Stimulated activated CD4-positive, alpha-beta T cell treated with anti-CD3 and anti-CD28 coated beads, Interleukin-2, amount 100 ng/mL, for 48 hours (primary cell): ENCODE results near the gene IL22.

Experiments used
- DNase-seq, 2 donors: peaks; one replicate each; pipeline ENCODE4 v3.0.0-alpha.2; 2020

The IL22 gene, protein sequence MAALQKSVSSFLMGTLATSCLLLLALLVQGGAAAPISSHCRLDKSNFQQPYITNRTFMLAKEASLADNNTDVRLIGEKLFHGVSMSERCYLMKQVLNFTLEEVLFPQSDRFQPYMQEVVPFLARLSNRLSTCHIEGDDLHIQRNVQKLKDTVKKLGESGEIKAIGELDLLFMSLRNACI

DNA sequence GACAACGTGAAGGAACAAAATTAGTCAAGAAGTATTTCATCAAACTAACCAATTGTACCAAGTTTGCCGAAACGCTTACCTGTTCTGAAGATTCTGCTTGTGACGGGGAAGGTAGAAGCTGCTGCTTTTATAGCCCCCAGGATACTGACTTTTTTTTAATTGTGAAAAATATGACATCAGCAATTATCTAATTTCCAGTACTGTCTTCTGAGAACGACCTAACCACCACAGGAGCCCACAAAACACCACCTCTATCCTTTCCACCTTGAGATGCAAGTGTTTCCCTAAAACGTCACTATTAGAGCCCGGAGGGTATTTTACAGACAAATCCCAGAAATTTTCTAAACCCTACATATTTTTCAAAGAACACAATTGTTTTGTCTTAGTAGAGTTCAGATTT, at the start of gene IL22:
Gene IL22, minus strand, starts transcription at position 101 of the 400 bp plus-strand sequence. CDS start 156 bp downstream, outside the sequence.
- DNase-seq: no peak

DNA sequence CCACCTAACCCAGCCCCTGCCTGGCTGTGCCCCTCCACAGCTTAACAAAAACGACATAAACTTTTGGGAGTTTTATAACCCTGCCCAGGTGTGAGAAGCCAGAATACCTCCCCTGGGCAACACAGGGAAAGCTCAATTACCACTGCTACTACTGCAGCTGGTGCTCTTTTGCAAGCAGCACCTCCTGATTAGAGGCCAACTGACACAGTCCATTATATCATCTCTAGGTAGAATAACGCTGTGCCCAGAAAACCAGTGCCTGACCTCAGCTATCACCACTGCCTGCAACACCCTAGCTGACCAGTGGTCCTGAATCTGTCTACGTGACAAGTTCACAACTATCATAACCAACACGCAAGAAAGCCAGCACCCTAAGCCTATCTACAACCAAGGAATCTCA, 44.5 kb upstream of the IL22 start:
- DNase-seq: no peak

DNA sequence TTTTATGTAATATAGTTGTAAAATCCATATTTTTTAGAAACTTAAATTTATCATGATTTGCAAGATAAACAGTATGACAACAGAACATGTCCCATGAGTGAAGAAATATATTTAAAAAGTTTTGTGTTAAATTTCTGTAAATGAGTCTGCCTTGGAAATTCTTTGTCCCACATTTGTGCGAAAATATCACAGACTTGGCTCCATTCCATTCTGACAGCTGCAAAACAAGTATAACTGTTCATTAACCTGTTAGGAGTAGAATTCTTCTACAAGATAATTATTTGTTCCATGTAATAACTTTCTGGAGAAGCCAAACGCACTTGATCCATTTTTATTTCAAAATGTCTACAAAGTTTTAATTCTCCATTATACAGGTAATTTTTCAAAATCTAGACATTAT, 40.8 kb upstream of the IL22 start:
- no peak for DNase-seq

DNA sequence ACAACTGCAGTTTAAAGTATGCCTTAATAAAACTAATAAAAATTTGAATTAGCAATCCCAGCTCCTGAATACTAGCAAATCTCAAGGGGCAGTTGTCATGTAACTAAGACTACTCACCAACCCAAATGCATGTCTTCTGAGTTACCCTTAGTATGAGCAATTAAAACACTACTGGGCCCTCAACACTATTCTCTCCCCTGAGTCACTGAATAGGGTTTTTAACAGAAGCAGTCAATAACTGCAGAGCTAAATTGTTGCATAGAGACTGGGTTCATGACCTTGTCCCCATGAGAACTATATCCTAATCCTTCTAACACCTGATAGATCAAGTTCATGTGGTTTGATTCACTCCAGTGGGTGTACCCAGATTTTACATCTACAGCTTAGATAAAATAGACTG, 39.9 kb upstream of the IL22 start:
- DNase-seq: no peak

DNA sequence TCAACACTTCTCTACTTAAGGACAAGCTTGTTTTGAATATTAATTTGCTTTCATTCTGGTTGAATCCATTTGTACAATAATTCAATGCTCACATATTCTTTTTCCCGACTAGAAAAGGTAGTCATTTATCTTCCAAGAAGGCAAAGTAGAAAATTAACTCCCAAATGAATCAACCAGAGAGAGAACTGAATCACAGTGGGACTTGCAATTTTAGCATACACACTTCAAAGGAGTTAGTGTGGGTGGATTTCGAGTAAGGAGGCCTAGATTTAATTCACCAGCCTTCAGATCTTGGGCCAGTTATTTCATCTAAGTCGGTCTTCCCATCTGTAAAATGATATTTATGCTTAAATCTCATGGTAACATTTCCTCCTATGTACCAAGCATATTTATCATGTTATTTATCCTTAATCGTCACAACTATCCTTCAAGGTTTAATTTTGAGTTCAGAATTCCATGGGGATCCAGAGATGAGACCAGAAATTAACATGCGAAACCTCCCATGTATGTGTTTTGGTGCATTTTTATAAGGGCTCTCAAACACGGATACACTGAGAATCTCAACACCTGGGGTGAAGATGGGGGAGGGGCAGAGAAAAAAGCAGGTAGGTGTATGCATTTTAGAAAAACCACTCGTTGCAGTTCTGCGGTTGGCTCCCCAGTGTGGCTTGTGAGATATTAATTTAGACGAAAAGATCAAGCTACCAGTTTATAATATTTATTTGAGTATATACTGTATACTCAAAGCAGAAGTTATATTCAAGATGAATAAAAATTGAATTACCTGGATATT, 38.9 kb upstream of the IL22 start:
- DNase-seq: no peak

DNA sequence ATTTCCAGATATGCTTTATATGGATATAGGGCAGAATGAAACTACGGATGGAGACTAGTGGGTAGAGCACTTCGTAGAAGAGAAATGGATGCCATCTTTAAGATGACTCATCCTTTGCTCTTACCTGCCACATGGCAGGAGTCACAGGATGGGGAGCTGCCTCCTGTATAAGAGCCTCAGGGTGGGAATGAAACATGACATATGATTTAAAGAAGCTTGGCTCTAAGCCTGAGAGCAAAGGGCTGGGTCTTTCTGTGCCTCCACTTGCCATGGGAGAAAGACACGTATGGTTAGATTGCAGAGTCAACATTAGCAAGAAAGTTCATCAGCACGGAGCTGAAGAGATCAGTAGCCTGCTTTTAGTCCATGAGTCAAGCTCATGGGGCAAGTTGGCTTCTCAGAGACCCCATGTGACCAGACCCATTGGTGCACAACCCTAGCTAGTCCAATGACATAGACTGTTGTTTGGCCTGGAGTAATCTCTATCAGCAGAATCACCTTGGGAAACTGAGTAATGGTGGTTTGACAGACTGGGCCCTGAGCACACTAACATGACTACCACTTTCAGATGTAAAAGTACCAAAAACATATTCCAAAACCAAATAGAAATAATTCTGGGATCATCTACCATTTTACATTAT, 38.1 kb upstream of the IL22 start:
- no peak for DNase-seq

DNA sequence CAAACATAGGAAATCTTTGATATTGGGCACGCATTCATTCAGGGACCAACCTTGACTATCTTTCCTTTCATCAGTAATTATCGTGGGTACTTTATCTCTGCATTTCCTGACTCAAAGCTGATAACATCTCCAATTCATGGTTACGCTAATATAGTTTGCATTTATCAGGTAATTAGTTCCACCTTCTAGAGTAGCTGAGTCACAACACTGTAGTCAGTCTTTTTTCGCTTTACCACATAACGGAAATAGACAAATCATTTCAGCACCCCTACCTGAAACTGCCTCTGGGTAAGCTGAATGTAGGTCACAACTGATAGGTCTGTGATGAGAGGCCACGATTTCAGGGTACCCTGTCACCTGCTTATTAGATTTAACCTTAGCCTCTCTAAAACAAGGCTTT, 36.7 kb upstream of the IL22 start:
- DNase-seq: peak; percentile 25 to 30

DNA sequence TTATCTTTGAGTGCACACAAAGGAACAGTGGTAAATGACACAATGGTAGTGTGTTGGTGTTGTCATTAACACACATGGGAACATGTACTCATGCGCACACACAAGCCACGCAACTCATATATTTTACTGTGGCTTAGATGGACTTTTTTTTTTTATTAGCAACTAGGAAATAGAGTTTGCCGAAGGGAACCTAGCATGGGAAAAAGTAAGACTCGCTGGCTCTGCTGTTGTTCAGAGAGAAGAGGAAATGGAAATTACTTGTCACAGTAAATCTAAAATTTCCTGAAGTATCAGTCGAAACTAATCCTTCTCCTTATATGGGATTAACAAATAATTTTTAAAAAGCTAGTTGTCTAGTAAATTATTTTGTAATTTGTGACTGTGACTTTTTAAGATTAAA, 33.7 kb upstream of the IL22 start:
- no peak for DNase-seq

DNA sequence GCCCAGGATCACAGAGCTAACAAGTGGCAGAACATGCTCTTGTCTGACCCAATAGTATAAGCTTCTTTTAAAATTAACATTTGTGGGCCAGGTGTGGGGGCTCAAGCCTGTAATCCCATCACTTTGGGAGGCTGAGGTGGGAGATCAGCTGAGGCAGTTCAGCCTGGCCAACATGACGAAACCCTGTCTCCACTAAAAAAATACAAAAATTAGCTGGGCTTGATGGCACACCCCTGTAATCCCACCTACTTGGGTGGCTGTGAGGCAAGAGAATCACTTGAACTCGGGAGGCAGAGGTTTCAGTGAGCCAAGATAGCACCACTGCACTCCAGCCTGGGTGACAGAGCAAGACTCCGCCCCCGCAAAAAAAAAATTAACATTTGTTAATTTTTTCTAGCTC, 33.0 kb upstream of the IL22 start:
- DNase-seq: no peak

DNA sequence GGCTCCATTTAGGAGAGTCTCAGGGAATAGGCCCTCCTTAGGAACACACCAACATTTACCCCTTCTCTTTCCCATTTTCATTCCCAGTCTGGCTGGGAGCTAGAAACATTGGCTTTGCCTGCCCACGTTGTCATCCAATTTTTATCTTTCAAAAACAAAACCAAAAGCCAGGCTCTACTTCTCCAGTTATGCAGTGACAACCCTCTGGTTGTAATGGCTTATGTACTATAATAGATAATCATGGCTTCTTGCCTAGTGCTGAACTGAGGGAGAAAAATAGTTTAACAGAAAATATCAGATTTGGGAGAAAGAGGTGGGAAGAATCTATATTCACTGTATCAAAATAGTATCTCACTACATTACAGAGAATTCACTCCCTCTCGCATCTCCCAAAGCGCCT, 32.1 kb upstream of the IL22 start:
- no peak for DNase-seq

DNA sequence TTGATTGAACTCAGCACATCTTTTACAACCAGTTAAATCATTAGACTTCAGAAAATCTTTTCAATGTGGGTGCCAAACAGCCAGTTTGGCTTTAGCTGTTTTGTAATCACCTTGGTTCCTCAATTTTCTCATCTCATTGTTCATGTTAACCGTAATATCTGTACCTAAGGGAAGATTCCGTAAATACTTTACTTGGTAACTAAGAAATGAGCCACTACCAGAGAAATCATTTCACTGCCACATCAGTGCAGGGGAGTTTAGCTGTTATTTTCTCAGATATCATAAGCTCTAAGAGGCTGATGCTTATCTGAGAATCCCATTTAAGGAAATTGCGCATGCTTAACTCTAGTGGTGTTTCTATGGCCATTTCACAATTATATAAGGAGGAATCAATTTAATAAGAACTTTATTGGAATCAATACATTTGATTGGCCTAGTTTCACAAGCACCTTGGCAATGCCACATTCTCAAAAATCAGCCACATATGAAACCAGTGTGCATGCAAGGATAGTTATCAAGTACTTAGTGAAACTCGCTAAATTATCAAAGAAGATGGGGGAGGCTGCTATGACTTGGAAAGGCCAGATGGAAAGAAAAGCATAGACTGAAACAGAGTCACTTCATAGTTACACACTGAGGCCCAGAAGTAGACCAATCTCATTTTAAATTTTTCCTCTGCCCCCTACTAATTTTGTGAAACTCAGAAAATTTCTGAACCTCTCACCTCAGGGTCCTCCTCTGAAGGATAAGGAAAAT, 28.1 kb upstream of the IL22 start:
- DNase-seq: no peak

DNA sequence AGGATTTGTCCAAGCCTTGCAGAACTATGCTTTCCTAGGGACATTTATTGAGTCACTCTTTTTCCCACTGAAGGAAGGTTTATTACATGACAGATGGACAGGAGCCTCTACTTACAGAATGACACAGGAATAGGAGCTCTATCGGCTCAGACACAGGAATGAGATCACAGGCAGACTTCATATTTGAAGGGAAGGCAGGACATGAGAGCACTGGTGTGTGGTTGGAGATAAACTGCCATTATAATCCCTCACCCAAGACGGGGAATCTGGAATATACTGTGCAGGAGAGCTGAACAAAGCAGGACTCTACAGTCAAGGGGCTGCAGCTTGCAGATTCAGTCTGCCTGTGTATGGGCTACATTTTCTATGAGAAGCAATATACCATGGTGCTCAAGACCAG, 26.8 kb upstream of the IL22 start:
- DNase-seq: no peak

DNA sequence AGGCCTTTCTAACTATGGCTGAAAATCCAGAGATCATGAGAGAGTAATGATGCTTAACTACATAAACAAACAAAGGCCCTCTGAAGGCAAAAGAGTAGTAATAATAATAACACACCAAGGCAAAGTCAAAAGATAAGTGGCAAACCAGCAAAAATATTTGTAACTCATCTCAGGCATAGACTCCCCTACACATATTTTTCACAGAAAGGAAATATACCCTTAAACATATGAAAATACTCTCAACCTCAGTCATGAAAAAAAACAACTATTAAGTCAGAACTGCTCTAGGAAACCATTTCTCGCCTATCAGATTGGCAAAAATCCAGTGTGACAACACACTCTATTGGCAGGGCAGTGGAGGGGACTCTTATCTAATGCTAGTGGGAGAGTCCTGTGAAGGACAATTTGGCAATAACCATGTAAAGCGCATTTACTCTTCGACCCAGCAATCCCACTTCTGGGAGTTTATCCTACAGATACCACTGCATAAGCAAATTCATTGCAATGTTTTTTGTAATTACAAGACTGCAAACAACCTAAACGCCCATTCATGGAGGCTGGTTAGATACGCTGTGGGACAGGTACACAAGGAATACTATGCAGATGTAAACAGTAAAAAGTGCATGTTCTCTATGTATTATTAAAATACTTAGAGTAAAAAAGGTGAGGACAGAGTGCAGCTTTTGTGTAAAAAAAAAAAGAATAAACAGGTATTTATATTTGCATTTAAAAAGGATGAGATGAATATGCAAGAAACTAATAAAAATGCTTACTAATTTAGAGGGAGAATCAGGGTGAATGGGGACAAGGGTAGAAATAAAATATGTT, 26.0 kb upstream of the IL22 start:
- DNase-seq: no peak

DNA sequence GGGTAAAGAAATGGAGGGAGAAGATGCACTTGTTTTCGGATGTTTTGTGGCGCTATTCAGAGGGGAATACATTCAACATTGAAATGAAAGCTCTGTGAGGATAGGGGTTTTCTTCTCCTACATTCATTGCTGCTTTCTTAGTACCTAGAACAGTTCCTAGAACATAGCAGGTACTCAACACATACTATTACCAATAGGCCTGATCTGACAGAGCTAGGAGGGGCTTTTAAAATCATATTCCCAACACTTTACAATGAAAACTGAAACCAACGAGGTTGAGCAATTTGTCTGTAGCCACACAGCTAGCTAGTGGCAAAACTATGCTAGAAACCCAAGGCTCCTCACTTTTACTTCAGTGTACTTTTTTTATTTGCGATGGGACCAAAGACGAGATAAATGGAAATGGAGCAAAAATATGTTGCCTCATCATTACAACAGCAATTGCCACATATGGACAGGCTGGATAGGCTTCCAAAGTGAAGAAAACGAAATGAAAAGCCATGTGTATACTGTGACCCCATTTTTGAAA, 23.1 kb upstream of the IL22 start:
- DNase-seq: no peak

DNA sequence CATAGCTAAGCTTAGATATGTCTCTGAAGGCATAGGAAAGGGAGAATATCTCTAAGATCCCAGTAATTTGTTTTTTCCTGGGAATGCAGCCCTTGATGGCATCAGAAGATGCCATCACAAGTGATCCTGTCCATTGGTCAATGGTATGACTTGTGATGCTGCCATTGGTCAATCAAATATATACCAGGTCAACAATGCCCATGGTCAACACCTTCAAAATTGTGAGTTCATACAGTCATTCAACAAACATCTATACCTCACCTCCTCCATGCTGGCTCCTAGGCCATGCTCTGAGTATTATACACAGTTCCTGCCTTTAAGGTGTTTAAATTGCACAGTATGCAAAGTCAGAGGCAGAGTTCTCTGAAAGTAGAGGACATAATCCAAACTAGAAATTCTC, 19.3 kb upstream of the IL22 start:
- no peak for DNase-seq

DNA sequence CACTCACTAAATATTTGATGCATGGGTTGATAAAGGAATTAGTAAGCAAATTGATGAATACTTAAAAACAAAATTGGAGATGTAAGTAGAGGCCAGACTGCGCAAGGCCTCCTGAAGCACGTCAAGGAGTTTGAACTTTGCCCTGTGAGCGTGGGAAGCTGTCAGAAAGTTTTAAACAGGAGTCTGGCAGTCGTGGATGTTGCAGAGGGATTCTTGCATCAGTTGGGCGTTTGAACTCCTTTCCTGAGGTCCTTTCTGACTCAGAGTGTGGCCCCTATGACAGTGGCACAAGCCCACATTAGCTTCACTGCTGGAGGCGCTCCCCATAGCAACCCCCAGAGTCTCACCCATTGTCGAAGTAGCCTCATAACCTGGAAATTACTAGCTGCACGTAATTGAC, 17.9 kb upstream of the IL22 start:
- DNase-seq: no peak

DNA sequence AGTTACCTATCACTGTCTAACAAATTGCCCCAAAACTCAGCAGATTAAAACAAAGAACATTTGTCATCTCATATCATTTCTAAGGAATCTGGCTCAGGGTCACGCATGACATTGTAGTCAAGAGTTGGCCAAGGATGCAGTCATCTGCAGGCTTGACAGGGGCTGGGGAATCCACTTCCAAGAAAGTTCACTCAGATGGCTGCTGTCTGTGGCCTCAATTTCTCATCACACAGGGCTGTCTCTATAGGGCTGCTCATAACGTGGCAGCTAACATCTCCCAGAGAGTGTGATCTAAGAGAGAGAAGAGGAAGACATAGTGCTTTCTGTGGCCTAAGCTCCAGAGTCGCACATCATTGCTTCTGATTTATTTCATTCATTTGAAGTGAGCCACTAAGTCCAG, 17.0 kb upstream of the IL22 start:
- DNase-seq: no peak

DNA sequence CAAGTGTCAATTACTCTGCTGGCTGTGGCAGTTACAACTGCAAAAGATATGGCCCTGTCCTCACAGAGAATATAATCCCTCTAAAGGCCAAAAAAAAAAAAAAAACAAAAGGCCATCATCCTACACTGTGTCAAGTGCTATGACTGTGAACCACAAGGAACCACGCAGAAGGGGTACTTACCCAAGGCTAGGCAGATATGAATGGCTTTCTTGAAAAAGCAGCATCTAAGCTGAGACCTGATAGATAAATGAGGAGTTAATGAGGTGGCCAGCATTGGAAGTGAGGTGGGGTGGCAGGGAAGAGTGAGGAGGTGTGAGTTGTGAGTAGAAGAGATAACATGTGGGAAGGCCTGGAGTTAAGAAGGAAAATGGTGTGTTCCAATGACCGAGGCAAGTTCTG, 16.4 kb upstream of the IL22 start:
- no peak for DNase-seq

DNA sequence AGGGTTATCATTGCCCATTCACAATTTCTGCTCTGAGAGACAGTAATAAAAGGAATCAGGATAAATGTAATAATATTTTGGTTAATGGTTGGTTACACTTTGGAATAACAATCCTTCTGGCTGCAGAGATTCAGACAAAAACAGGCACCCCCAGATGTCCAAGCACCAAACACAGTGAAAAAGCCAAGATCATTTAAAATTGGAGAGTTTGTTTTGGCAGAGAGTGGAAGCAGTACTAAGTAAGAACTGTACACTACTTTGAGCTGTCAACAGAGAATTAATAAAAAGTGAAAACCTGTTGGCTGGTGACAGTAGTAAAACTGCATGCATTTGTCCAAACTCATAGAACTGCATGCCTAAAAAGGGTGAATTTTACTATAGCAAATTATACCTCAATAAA, 15.6 kb upstream of the IL22 start:
- DNase-seq: no peak

DNA sequence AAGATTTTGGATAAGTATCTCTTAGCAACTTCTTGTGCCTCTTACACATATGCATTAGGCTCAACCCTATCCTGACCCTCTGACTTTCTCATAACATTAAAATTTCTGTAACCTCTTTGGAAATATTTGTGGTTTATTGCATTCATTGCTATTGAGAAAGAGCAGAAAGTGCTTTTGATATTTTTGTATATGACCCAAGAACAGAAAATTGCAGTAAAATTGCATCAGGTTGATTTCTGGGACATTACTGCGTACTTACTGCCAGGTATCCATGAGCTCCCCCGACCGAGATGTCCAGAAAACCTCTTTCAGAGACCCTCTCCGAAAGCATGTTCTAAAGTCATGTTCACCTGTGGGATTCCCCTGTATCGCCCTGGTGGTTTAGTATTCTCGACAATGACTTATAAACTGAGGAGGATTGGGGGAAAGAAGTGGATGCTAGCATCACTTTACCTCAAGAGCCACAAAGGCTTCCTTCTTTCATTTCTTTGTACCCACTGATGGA, 14.5 kb upstream of the IL22 start:
- no peak for DNase-seq

DNA sequence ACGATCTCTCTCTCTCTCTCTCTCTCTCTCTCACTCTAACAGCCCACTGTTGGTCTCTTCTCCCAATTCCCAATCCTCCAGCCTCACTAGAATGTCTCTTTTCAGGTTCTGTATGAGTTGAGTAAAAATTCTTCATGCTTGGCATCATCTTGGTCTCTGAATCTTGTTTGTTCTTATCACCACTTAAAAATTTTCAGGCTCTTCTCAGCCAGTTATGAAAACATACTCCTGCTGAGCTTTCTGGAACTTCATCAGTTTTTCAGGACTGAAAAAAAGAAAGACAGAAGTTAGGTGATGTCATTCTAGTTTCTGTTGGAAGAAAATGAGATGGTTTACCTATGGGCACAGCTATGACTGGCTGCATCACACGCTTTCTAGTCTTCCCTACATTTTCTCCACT, 11.5 kb upstream of the IL22 start:
- DNase-seq: no peak

DNA sequence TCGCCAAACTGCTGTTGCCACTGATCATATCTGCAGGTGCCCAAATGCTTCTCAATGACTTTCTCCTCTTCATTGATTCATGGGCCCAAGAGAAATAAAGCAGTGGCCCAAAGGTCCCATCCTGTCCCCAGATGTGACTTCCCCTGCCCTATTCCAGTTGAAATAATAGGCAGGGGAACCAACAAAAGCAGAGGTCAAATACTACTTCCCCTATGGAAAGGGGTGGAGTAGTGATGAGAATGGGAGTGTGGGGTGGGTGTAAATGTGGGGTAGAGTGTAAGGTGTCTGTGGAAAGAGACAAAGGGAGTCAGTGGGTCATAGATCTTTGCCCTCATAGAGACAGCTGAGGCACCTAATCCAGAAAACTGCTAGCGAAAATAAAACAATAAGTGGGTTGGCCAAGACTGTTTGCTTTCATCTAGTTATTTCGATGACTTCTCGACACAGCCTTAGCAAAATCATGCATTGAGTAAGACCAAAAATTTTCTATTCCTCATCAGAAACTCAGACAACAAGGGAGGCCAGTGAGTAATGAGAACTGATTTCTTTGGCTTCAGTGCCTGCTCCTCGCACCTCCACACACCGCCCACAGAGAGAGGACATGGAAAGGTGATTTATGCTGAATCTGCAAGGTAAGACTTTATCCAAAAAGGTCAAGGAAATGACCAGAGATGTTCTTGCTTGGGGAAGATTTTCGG, 10.9 kb upstream of the IL22 start:
- DNase-seq: no peak
